Vagina (tissue), 2 donors: ENCODE results near the gene BLOC1S6. TPM values are rescaled to one million over a fixed set of nuclear protein-coding genes. Genes with fewer than 3 reads are reported as not detected.

Source experiments
- DNase-seq, 2 donors: peaks; one replicate each; pipeline ENCODE4 v3.0.0-alpha.2; 2017; ENCODE audit errors: extremely low spot score in 2 of 2
- H3K27ac ChIP-seq: fragments of 200-600 bp; sonication (generic); one replicate; pipeline ENCODE4 v1.5.1; 2019
- H3K27me3 ChIP-seq: fragments of 200-600 bp; sonication (generic); one replicate; pipeline ENCODE4 v1.5.1; 2019
- H3K36me3 ChIP-seq, 2 donors: fragments of 200-600 bp; sonication (generic); one replicate each; pipeline ENCODE4 v1.5.1; 2017 to 2019
- H3K4me1 ChIP-seq: fragments of 200-600 bp; sonication (generic); one replicate; pipeline ENCODE4 v1.5.1; 2019
- H3K4me3 ChIP-seq, 2 donors: fragments of 200-600 bp; sonication (generic); 1 replicate in 1 of 2; 2 replicates in 1 of 2; pipeline ENCODE4 v1.5.1; 2016 to 2019
- H3K9me3 ChIP-seq: fragments of 200-600 bp; sonication (generic); one replicate; pipeline ENCODE4 v1.5.1; 2019
- POLR2A ChIP-seq, 2 donors: fragments of 450-650 bp; IDR thresholded peaks; one replicate each; pipeline ENCODE4 v1.6.1; 2017; ENCODE audit warnings: antibody characterized with exemption in 2 of 2, mild to moderate bottlenecking in 2 of 2, moderate library complexity in 2 of 2
- POLR2AphosphoS5 ChIP-seq, 2 donors: sonication (generic); formaldehyde crosslinking; IDR thresholded peaks; one replicate each; pipeline ENCODE4 v1.9.0; 2017; ENCODE audit warnings: antibody characterized with exemption in 2 of 2, mild to moderate bottlenecking in 2 of 2, low read depth in 1 of 2; ENCODE audit not compliant: insufficient read depth in 1 of 2
- intact Hi-C: fragments of 100-400 bp; cut with DNase I; formaldehyde crosslinking; loops from one replicate; pipeline ENCODE4 v1.15.1; 2023
- total RNA-seq: library from RNA; depleted of rRNA; stranded (reverse); fragments of >200 nt; gene quantifications from one replicate; pipeline ENCODE4 v1.2.3, GENCODE V29; 2016
- TF ChIP-seq, protein P1 (sequence below), 3 experiments: fragments of 450-650 bp in 2 of 3; fragments of 200-600 bp in 1 of 3; sonication (generic) in 1 of 3; IDR thresholded peaks; one replicate each; pipeline ENCODE4 v1.5.1; 2017 to 2019; ENCODE audit warnings: antibody characterized with exemption in 3 of 3, mild to moderate bottlenecking in 2 of 3, moderate library complexity in 2 of 3

The BLOC1S6 gene
- total RNA-seq, 1 donor from 2014 or later = 45.2 TPM

- TF ChIP-seq POLR2AphosphoS5 (IDR thresholded peaks at IDR 0.05; ENCODE audit: insufficient read depth in 1 of 2, low read depth in 1 of 2) = no peak
- TF ChIP-seq, protein P1, sequence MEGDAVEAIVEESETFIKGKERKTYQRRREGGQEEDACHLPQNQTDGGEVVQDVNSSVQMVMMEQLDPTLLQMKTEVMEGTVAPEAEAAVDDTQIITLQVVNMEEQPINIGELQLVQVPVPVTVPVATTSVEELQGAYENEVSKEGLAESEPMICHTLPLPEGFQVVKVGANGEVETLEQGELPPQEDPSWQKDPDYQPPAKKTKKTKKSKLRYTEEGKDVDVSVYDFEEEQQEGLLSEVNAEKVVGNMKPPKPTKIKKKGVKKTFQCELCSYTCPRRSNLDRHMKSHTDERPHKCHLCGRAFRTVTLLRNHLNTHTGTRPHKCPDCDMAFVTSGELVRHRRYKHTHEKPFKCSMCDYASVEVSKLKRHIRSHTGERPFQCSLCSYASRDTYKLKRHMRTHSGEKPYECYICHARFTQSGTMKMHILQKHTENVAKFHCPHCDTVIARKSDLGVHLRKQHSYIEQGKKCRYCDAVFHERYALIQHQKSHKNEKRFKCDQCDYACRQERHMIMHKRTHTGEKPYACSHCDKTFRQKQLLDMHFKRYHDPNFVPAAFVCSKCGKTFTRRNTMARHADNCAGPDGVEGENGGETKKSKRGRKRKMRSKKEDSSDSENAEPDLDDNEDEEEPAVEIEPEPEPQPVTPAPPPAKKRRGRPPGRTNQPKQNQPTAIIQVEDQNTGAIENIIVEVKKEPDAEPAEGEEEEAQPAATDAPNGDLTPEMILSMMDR (IDR thresholded peaks at IDR 0.05) = no peak
- no peak for TF ChIP-seq POLR2A (IDR thresholded peaks at IDR 0.05)
- H3K4me1 ChIP-seq = no peaks in the 10 kb centered on the region
- no peaks in the 10 kb centered on the region for H3K27me3 ChIP-seq
- H3K27ac ChIP-seq = no peak overlapping the region
- no peak for DNase-seq
- intact Hi-C loops = no loop called here
- no peaks in the 10 kb centered on the region for H3K9me3 ChIP-seq
- no peak overlapping the region for H3K4me3 ChIP-seq
- peaks cover 0 to 16% of the 10 kb centered on the region in 2 donors for H3K36me3 ChIP-seq
Observed at GRCh38 chr15:45611305-45611704, 24.1 kb downstream of the BLOC1S6 start.

DNA sequence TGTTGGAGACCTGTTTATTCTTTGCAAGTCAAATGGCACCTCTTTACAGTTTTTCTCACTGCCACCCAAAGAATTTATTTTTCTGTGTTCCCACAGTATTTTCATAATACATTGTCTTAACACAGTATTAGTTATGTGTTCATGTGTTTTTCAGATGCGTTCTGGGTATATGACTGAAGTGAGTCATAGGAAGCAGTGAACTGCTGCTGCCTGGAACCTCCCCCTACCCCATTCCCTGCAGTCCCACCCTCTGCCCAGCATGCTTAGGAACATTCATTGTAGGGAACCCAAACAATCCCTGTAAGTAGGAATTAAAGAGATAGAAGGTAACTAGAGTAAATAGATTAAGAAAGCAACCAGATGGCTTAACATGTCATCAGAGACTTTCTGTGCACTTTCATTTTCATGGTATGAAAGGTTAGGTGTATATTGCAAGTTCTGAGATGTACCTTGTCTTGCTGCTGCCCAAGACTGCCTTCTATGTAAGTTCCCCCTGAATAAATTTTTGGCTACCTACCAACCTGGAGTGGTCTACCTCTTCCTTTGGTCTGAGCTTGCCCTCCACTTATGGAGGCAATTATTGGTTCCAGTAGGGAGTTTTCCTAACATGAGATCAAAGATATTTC is 25.7 kb downstream of the BLOC1S6 start:
- TF ChIP-seq POLR2AphosphoS5 (IDR thresholded peaks at IDR 0.05; ENCODE audit: insufficient read depth in 1 of 2, low read depth in 1 of 2) (no peak), POLR2A (IDR thresholded peaks at IDR 0.05) (no peak)
- TF ChIP-seq, protein P1 (IDR thresholded peaks at IDR 0.05) = no peak
- Histone ChIP-seq H3K27ac (no peak overlapping the region), H3K4me1 (no peaks in the 10 kb centered on the region), H3K27me3 (no peaks in the 10 kb centered on the region), H3K9me3 (no peaks in the 10 kb centered on the region), H3K36me3 (peaks cover 0 to 9% of the 10 kb centered on the region in 2 donors), H3K4me3 (no peak overlapping the region)
- intact Hi-C loops = no loop called here
- no peak for DNase-seq

- intact Hi-C loops = no loop called here
- Histone ChIP-seq H3K36me3 (no peaks in the 10 kb centered on the region), H3K9me3 (no peaks in the 10 kb centered on the region), H3K27me3 (no peaks in the 10 kb centered on the region), H3K27ac (no peak overlapping the region), H3K4me3 (no peak overlapping the region), H3K4me1 (no peaks in the 10 kb centered on the region)
- no peak for DNase-seq
- TF ChIP-seq POLR2AphosphoS5 (IDR thresholded peaks at IDR 0.05; ENCODE audit: insufficient read depth in 1 of 2, low read depth in 1 of 2) (no peak), POLR2A (IDR thresholded peaks at IDR 0.05) (no peak)
- TF ChIP-seq, protein P1 (IDR thresholded peaks at IDR 0.05) = no peak
Observed at GRCh38 chr15:45616901-45617323, 29.7 kb downstream of the BLOC1S6 start.

DNA sequence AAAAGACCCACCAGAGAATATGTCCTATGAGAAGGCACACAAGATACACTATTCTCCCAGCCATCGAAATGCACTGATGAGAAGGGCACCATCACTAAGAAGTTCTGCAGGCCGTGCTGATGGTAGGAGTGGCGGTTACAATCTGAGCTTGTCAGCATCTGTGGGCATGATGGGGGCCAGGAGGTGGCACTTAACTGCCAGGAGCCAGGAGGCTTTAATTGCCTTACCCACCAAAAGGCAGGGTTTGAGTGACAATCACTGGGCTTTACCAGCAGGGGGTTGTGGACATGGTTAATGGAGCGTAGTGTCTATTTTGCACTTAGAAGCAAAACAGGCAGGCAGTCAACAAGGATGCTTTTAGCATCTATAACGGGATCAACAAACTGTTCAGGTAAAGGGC is 31.6 kb downstream of the BLOC1S6 start:
- H3K4me3 ChIP-seq = no peak overlapping the region
- H3K9me3 ChIP-seq = no peaks in the 10 kb centered on the region
- H3K4me1 ChIP-seq = no peaks in the 10 kb centered on the region
- no peaks in the 10 kb centered on the region for H3K36me3 ChIP-seq
- no peaks in the 10 kb centered on the region for H3K27me3 ChIP-seq
- intact Hi-C loops = no loop called here
- H3K27ac ChIP-seq = no peak overlapping the region
- DNase-seq = no peak
- TF ChIP-seq, protein P1 (IDR thresholded peaks at IDR 0.05) = no peak
- no peak for TF ChIP-seq POLR2AphosphoS5 (IDR thresholded peaks at IDR 0.05; ENCODE audit: insufficient read depth in 1 of 2, low read depth in 1 of 2)
- TF ChIP-seq POLR2A (IDR thresholded peaks at IDR 0.05) = no peak

- TF ChIP-seq POLR2A (IDR thresholded peaks at IDR 0.05) (no peak), POLR2AphosphoS5 (IDR thresholded peaks at IDR 0.05; ENCODE audit: insufficient read depth in 1 of 2, low read depth in 1 of 2) (no peak)
- TF ChIP-seq, protein P1 (IDR thresholded peaks at IDR 0.05) = no peak
- intact Hi-C loops = no loop called here
- no peaks in the 10 kb centered on the region for H3K9me3 ChIP-seq
- no peak for DNase-seq
- H3K4me3 ChIP-seq = no peak overlapping the region
- H3K4me1 ChIP-seq = peaks cover 19% of the 10 kb centered on the region
- H3K36me3 ChIP-seq = no peaks in the 10 kb centered on the region
- no peaks in the 10 kb centered on the region for H3K27me3 ChIP-seq
- no peak overlapping the region for H3K27ac ChIP-seq
Observed at GRCh38 chr15:45628136-45628535, 41.0 kb downstream of the BLOC1S6 start.
